Omental fat pad (tissue), 4 donors: Measurements from ENCODE around the gene FLT4. TPM values are rescaled to one million over a fixed set of nuclear protein-coding genes. Genes with fewer than 3 reads are reported as not detected.

Source experiments
- ATAC-seq: fragments of 150-250 bp; one replicate; pipeline ENCODE4 v1.9.1; 2016; ENCODE audit warnings: mild to moderate bottlenecking, moderate library complexity; ENCODE audit not compliant: low FRiP score
- DNase-seq: peaks from one replicate; pipeline ENCODE4 v3.0.0-alpha.2; 2019; ENCODE audit warnings: low spot score
- total RNA-seq, 4 donors: library from RNA; depleted of rRNA; stranded (reverse); fragments of >200 nt; gene quantifications; one replicate each; pipeline ENCODE4 v1.1.0, GENCODE V29; 2016
- TF ChIP-seq, protein P1 (sequence below), 3 donors: fragments of 450-650 bp; IDR thresholded peaks; one replicate each; pipeline ENCODE4 v1.5.1; 2016 to 2017; ENCODE audit warnings: antibody characterized with exemption in 3 of 3, mild to moderate bottlenecking in 3 of 3, moderate library complexity in 2 of 3

Gene FLT4
- 10 to 100 TPM in 2 of 4 donors, 1 to 10 TPM in 2; 8.9 to 50.6 (median 15.4) TPM for total RNA-seq

DNA sequence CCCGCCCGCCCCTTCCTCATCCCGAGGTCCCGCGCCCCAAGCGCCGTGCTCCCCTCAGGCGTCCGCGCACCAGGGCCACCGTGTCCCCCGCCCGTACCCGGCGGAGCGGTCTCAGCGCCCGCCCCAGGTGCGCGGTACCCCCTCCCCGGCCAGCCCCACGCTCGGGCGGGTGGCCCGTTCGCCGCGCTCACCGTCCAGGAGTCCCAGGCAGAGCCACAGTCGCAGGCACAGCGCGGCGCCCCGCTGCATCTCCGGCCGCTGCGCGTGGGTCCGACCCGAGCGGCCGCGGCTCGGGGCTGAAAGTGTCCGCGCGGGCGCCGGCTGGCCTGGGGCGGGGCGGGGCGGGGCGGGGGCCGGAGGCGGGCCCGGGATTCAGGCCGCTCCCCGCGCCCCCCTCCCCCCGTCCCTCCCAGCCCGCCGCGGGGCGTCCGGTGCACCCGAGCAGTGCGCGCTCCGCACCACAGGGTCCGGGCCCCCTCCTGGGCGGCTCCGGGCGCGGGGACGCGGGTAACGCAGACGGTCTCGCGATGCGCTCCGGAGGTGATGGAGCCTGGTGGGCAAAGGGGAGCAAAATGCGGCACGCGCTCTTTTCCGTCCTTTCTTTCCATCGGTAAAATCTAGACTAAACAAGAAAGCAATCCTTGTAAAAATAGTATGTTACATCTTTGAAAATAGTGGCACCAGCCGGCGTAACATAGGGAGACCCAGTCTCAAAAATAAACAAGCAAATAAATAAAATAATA lies at the start of gene FLT4:
TSS of gene FLT4 (minus strand) at position 304 of the 743 bp plus-strand sequence. CDS start at position 249, 55 bp downstream.
- no peak for ATAC-seq
- TF ChIP-seq, protein P1, sequence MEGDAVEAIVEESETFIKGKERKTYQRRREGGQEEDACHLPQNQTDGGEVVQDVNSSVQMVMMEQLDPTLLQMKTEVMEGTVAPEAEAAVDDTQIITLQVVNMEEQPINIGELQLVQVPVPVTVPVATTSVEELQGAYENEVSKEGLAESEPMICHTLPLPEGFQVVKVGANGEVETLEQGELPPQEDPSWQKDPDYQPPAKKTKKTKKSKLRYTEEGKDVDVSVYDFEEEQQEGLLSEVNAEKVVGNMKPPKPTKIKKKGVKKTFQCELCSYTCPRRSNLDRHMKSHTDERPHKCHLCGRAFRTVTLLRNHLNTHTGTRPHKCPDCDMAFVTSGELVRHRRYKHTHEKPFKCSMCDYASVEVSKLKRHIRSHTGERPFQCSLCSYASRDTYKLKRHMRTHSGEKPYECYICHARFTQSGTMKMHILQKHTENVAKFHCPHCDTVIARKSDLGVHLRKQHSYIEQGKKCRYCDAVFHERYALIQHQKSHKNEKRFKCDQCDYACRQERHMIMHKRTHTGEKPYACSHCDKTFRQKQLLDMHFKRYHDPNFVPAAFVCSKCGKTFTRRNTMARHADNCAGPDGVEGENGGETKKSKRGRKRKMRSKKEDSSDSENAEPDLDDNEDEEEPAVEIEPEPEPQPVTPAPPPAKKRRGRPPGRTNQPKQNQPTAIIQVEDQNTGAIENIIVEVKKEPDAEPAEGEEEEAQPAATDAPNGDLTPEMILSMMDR (IDR thresholded peaks at IDR 0.05), result no peak
- no peak for DNase-seq

DNA sequence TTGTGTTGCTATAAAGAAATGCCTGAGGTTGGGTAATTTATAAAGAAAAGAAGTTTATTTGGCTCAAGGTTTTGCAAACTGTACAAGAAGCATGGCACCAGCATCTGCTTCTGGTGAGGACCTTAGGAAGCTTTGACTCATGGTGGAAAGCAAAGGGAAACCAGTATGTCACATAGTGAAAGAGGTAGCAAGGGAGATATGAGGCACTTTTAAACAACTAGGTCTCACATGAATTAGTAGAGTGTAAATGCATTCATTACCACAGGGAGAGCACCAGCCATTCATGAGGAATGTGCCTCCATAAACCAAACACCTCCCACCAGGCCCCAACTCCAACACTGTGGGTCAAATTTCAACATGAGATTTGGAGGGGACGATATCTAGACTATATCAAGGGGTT lies 49.6 kb upstream of the FLT4 start:
- ATAC-seq, result no peak
- DNase-seq, result no peak
- TF ChIP-seq, protein P1 (IDR thresholded peaks at IDR 0.05), result no peak

DNA sequence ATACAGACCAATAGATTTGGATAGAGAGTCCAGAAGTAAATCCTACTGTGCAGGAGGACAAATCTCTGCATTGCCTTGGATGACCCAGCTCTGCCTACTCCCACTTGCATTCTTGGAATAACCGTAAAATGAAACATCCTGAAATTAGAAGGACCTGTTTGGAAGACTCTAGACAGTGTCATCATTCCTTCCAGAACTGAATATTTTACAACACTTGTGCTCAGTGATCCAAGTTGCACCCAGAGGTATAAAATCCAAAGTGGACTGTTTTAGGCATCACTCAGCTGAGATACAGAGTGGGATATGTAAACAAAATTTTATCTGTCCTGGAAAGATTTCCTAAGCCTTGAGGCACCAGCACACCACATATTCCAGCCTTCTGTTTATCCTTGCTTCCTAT lies 46.7 kb upstream of the FLT4 start:
- TF ChIP-seq, protein P1 (IDR thresholded peaks at IDR 0.05), result no peak
- ATAC-seq, result no peak
- no peak for DNase-seq

DNA sequence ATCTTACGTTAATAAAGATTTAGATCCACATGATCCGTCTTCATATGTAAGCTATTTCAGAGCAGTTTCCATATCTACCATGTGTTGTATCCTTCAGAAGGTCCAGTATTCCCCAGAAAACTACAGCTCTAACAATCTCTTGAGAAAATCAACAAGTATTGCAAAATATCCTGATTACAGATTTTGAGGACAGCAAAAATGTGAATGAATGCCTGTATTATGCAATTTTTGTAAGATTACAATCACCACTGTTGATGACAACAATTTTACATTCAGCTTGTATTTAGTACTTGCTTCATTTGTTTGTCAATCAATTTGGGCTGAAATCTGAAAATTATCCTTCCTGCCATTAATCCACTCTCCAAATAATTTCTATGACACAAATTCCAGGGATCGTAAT lies 43.0 kb upstream of the FLT4 start:
- ATAC-seq (no peak), DNase-seq (no peak)
- TF ChIP-seq, protein P1 (IDR thresholded peaks at IDR 0.05), result no peak

DNA sequence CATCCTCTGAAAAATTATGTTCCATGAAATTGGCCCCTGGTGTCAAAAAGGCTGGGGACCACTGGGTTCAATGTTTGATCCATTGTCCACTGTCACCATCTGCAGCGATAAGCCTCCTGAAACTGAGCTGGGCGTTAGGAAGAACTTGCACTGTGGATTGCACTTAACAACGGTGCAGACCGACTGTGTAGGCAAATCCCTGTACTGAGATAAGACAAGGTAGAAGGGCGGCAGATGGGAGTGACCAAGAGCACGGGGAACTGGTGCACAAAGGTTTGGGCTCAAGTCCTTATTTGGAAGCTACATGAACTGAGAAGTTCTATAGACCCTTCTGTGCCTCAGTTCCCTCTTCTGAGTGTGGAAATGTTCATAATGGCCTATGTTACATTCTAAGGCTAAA lies 41.6 kb upstream of the FLT4 start:
- ATAC-seq, result no peak
- TF ChIP-seq, protein P1 (IDR thresholded peaks at IDR 0.05), result no peak
- no peak for DNase-seq

DNA sequence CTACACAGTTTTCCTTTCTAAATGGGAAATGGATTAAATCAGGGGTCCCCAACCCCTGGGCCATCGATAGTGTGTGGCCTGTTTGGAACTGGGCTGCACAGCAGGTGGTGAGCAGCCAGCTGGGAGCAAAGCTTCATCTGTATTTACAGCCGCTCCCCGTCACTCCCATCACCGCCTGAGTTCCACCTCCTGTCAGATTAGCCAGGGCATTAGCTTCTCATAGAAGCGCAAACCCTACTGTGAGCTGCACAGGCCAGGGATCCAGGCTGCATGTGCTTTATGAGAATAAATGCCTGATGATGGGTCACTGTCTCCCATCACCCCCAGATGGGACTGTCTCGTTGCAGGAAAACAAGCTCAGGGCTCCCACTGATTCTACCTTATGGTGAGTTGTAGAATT lies 41.2 kb upstream of the FLT4 start:
- ATAC-seq (no peak), DNase-seq (no peak)
- TF ChIP-seq, protein P1 (IDR thresholded peaks at IDR 0.05), result no peak

DNA sequence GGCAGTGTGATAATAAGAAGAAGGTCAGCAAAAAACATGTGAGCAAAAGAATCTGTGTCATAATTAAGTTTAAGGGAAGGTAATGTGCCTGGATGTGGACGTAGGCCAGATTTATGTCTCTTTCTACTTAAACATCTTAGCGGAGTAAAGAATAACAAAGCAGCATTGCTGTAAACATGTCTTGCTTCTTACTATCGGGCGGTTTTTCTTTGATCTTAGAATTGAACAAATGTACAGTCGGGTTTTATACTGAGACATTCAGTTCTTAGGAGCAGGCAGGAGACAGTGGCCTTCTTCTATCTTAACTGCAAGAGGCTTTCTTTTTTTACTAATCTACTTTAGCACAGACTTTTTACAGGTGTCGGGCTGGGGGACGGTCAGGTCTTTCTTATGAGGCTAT lies 40.4 kb upstream of the FLT4 start:
- TF ChIP-seq, protein P1 (IDR thresholded peaks at IDR 0.05), result no peak
- ATAC-seq, result no peak
- no peak for DNase-seq
